Measurements from ENCODE around the gene CAMSAP1.
A peak's percentile ranks its signal among the peaks of the same experiment; 100 is the strongest.

Gene CAMSAP1

DNA sequence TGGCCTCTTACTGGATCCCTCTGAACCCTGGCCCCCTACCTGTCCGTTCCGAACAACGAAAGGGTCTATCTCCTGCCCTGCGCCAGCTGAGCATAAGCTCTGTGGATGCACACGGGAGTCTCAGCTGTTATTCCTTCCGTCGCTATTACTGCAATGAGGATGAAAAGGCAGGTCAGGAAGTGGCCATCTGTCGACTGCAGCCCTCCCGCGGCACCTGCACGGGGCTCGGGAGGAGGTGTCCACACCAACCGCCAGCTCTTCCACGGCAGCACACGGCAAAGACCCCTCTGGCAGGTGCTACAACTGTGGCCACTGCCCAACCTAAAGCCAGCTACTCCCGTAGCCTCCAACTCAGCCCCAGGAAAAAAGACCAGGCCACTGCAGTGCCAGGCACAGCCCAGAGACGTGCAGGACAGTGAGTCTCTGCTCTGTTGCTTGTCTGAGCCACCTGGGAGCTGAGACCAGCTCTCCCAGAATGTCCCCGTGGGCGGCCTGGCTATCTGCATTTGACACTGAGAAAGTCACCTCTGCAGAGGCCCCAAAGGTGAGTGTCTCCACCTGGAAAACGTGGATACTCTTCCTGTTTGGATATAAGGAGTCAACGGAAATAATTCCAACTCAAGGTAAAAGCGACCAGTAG is 19.1 kb downstream of the CAMSAP1 start:
- Histone ChIP-seq H3K4me3 (no peak overlapping the region), H3K27ac (peak overlapping the region in 10 of 21 experiments; percentile 4 to 64 (median 30))

DNA sequence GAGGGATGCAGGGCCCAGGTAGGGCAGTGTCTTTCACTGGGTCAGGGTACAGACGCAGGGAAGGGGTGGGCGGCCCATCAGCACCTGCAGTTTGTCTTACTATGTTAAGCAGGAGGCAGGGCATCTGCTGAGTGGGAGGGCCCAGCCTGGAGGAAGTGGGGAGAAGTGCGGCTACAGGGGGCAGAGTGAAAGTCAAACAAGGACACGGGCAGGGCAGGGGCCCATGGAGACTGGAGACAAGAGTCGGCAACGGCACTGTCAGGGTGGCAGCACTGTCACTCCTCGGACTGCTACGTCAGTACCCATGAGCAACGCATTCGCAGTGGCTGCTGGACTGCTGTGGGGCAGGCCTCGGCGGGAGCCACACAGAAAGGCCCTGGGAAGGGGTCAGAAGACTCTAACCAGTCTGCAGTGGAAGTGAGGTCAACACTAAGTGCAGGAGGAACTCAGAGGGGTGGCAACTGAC is 19.7 kb downstream of the CAMSAP1 start:
- Histone ChIP-seq H3K27ac (peak overlapping the region in 12 of 21 experiments; percentile 6 to 64 (median 33)), H3K4me3 (peak overlapping the region in 1 of 7 experiments; percentile 2)

- Histone ChIP-seq H3K4me3 (no peak overlapping the region), H3K27ac (peak overlapping the region in 9 of 21 experiments; percentile 6 to 64 (median 37))
Observed at GRCh38 chr9:135887021-135887507, 20.3 kb downstream of the CAMSAP1 start.

DNA sequence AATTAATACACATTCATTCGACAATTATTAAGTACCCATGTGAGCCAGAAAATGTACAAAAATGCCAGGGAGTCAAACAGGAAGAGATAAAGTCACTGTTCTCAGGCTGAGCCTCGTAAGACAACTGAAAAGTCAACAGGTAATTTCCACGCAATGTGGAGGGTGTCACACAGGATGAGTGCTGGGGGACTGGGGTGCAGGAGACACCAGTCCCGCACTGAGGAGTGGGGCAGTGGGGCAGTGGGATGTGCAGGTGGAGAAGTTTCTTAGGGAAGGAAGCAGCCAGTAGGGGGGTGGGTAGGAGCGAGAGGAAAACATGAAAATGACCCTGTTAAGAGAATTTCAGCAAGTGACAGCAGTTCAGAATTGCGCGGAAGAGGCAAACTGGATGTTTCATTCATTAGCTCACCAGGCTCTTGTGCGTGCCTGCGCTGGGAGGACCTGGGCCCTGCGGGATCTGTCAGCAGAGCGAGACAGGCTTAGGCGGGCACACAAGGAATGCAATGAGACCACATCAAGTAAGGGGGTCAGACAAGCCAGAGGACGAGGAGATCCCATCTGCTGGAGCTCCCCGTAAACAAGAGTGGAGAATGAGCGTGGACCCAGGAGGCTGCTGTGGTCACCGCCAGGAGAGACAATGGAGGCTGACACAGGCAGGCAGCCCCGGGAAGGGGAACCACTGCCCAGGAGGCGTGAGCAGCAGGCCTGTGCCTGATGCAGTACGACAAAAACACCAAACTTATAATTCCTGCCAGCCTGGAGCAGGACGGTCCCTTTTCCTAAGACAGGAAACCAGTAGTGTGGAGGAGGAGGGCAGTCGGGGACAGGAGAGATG is 21.0 kb downstream of the CAMSAP1 start:
- Histone ChIP-seq H3K27ac (peak overlapping the region in 1 of 21 experiments; percentile 64), H3K4me3 (no peak overlapping the region)

DNA sequence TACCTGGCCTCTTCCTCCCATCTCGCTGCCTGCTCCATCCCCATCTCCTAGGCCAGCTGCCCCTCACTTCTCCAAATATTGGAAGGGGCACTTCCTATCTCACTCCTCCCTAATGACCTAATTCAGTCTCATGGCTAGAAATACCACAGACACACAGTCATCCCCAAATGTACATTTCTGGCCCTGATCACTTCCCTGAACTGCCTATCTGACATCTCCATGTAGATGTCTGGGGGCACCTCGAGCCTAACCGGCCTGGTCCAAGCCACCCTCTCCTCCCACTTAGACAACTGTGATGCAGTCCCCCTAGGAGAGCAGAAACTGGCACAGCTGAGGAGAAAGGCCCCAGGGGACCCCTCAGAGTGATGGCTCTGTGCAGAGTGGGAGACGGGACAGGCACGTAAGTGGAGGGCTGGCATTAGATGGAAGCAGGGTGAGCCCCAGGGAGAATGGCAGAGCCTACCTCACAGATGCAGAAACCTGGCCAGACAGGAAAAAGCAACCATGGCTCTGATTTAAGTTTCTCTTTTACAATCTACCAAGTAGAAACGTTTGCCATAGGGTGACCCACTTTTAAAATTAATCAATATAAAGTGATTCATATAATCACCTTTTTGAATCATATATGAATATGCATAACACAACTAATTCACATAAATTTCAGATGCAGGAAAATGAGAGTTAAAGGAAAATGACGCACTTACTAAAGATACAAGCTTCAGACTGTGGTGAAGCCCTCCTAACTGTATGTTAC is 22.1 kb downstream of the CAMSAP1 start:
- Histone ChIP-seq H3K4me3 (no peak overlapping the region), H3K27ac (peak overlapping the region in 2 of 21 experiments; percentile 6 to 14)

DNA sequence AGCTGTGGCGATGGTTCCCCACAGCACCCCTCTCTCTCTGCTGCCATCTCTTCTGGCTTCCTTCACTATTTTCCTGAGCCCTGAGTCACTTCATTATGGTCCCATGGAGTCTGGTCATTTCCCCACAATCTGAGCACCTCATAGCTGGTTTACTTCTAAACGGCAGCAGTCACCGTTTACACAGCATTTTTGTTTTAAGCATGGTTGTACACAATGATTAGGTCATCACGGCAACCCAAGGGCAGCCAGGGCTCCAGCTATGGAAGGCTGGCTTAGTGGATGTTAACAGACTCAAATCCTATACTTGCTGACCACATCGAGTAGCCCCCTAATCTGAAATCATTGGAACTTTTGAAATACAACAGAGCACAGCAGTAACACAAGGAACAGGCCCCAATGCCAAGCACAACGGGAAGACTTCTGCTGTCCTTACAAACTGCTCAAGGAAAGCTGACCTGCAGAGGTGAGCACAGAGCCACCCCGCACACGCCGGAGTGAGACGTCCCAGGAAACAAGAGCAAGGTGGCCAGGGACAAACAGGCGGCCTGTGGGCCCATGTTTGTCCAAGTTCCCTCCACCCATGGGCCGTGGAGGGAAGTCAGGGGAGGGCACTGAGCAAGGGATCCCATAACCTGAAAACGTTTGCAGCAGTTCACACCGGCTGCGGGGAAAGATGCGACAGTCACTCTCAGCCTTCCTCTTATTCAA is 22.9 kb downstream of the CAMSAP1 start:
- Histone ChIP-seq H3K4me3 (no peak overlapping the region), H3K27ac (no peak overlapping the region)

GRCh38 chr9:135883410-135884089 is 23.8 kb downstream of the CAMSAP1 start:
- no peak overlapping the region for H3K27ac ChIP-seq
- no peak overlapping the region for H3K4me3 ChIP-seq

DNA sequence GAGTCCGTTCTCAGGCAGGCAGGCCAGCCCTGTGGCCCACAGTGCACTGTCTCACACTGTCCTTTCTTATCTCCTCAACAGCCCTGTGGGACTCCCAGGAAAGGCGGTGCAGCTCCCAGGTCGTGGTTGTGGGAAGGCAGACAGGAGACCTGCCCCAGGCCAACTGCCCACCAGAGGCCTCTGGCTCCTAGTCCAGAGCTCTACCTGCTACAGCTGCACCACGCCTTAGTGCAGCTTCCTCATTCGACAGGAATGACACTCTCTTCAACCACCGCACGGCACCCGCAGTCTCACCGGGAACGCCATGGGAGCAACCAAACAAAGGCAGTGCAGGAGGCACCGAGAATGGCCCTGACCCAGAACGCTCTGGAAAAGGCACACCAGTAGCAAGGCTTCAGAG is 25.3 kb downstream of the CAMSAP1 start:
- Histone ChIP-seq H3K27ac (no peak overlapping the region), H3K4me3 (no peak overlapping the region)

DNA sequence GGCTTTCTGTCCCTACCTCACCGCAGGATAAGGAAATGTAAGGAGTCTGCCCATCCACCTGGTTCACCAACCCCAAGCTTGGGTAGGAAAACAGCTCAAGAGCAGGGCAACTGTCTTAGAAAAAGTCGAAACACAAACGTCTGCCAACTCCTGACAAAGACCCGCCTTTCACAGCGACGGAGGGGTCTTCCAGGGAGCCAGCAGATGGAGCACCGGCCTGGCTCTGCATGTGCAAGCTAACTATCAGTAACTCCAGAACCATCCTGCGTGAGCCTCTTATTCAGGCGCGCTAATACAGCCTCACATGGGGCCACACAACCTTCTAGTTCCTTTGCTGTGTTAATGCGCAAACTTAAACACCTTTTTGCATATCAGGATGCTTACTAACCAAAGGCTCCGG is 26.9 kb downstream of the CAMSAP1 start:
- Histone ChIP-seq H3K4me3 (no peak overlapping the region), H3K27ac (no peak overlapping the region)

DNA sequence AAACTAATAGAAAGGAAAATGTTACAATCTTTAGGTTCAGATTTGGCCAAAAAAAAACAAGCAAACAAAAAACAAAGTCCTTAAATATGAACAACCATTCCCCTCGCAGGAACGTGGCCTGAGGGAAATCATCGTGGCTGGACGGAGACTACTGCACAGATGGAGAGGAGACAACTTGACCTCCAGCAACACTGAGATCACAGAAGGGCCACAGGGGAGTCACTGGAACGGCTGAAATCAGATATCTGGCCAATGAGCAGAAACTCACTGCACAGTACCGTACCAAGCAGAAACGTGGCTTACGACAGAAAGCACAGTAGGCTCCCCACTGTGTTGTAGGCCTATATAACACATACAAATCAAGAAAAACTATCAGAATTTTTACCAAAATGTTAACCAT is 27.7 kb downstream of the CAMSAP1 start:
- no peak overlapping the region for H3K27ac ChIP-seq

GRCh38 chr9:135879237-135879601 is 28.1 kb downstream of the CAMSAP1 start:
- no peak overlapping the region for H3K27ac ChIP-seq

More for the DNA sequence above, 27.7 kb downstream of the CAMSAP1 start:
- H3K4me3 ChIP-seq, result no peak overlapping the region

DNA sequence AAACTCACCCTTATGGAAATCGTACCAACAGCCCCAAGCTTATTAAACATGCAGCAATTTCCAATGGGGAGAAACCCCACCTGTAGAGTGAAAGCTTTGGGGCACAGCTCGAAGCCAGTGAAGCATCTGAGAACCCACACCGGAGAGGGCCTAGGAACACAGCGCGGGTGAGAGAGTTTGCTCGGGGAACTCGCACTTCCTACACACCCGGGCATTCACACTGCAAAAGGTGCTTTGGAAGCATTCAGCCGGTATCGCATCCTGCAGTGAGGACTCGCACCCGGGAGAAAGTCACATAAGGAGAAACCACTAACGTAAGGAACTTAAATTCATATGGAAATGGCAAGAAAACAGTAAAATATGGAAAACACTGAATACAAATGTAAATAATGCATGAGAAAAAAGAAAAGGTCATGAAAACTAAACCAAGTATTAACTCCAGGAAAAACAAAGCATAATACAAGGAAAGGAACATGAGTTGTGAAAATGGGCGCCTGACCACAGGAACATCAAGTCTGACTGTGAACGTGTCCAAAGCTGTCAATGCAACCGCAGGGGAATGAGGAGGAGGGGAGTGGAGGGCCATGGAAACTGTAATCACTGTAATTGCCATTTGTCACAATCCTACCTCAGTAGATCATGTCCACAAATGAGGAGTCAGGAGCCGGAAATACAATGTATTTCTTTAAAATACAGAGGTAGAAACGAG is 28.7 kb downstream of the CAMSAP1 start:
- no peak overlapping the region for H3K27ac ChIP-seq
- H3K4me3 ChIP-seq, result no peak overlapping the region

More at GRCh38 chr9:135879237-135879601, 28.1 kb downstream of the CAMSAP1 start:
- H3K4me3 ChIP-seq, result no peak overlapping the region

DNA sequence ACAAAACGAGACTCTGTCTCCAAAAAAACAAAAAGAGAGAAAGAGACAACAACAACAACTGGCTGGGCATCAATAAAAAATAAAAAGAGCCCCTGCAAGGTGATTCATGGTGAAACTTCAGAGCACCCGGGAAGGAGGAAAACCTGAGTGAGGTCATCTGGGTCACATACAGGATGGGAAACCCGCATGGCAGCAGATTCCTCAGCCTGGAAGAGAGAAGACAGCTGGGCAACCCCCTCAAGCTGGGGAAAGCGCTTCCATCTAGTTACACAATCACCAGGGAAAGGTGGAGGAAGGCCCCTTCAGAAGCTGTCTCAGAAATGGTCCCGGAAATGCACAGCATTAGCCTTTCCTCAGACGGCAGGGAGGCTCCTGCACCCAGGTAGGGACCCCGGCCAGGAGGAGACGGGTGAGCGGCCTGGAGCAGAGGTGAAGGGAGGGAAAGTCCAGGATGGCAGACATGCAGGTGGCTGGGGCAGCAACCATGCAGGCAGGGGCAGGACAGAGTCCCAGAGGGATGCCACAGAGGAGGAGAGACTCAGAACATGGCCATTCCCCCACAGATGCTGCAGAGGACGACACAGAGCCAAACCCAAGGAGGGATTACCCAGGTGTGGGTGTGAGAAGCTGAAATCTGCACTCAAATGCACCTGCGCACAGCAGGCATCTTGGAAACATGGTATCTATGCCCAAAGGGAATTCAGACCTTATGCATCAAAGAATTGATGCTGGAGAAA is 29.4 kb downstream of the CAMSAP1 start:
- Histone ChIP-seq H3K27ac (no peak overlapping the region), H3K4me3 (no peak overlapping the region)

DNA sequence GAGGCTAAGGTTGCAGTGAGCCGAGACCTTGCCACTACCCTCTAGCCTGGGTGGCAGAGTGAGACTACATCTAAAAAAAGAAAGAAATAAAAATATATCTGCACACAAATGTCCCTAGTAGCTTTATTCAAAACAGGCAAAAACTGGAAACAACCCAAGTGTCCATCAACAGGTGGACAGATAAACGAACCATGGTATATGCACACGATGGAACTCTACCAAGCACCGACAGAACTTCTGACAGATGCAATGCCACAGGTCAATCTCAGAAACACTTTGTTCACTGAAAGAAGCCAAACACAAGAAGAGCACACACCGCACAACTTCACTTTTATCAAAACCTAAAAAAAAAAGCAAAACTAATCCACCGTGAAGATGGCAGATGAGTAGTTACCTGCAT is 30.4 kb downstream of the CAMSAP1 start:
- Histone ChIP-seq H3K27ac (no peak overlapping the region), H3K4me3 (no peak overlapping the region)

- no peak overlapping the region for H3K27ac ChIP-seq
- H3K4me3 ChIP-seq, result no peak overlapping the region
Observed at GRCh38 chr9:135874859-135875258, 32.5 kb downstream of the CAMSAP1 start.

DNA sequence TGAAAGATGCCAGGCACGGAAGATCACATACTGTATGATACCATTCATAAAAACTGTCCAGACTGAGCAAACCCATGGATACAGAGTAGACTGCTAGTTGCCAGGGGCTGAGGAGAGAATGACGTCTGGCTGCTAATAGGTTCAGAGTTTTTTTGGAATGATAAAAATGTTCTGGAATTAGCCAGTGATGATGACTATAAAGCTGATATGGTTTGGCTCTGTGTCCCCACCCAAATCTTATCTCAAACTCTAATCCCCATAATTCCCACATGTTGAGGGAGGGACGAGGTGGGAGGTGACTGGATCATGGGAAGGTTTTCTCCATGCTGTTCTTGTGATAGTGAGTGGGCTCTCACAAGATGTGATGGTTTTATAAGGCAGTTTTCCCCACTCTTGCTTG is 37.4 kb downstream of the CAMSAP1 start:
- Histone ChIP-seq H3K4me3 (no peak overlapping the region), H3K27ac (no peak overlapping the region)

GRCh38 chr9:135865531-135865930 is 41.8 kb downstream of the CAMSAP1 start:
- Histone ChIP-seq H3K4me3 (no peak overlapping the region), H3K27ac (no peak overlapping the region)

Data from skin epidermis (tissue), 12 donors.